Brain pericyte (primary cell): ENCODE data around the gene SSH2.
A peak's percentile ranks its signal among the peaks of the same experiment; 100 is the strongest.
"Not testable (repeated sequence)": the region's sequence is repeated elsewhere in the genome, so short reads cannot be mapped to it uniquely, and the experiment has no call there.

Source experiments
- DNase-seq: peaks from one replicate; pipeline ENCODE4 v3.0.0-alpha.2; 2012; ENCODE audit warnings: low read depth, low spot score

The SSH2 gene

GRCh38 chr17:29880031-29880430 is 50.0 kb downstream of the SSH2 start:
- DNase-seq, result no peak

DNA sequence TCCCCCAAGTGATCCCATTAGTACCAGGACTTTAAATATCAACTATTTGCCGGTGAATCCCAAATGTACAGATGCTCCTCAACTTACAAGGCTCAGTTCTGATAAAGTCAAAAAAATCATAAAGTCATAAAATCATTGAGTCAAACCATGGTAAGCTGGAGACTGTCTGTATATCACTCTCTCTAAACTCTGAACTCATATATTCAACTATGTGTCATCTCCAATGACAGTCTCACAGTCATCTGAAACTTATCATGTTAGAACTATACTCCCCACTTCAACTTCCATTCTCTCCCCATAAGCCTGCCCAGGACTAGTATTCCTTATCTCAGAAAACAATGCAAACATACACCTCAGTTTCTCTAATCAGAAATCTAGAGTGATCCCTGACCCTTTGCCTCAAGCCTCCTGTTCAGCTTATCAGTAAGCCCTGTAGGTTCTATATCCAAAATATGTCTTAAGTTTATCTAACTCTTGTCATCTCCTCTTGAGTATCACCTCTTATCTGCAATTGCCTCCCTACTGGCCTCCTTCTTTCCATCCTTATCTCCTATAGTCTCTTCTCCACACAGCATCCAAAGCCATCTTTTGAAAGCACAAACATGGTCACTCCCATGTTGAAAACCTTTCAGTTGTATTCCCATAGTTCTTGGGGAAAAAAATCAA is 55.0 kb downstream of the SSH2 start:
- DNase-seq, result no peak

- DNase-seq, result not testable (repeated sequence)
These were observed 55.7 kb downstream of the SSH2 start for GRCh38 chr17:29874358-29874757.

- no peak for DNase-seq
These were observed 56.6 kb downstream of the SSH2 start for GRCh38 chr17:29873476-29873875.

DNA sequence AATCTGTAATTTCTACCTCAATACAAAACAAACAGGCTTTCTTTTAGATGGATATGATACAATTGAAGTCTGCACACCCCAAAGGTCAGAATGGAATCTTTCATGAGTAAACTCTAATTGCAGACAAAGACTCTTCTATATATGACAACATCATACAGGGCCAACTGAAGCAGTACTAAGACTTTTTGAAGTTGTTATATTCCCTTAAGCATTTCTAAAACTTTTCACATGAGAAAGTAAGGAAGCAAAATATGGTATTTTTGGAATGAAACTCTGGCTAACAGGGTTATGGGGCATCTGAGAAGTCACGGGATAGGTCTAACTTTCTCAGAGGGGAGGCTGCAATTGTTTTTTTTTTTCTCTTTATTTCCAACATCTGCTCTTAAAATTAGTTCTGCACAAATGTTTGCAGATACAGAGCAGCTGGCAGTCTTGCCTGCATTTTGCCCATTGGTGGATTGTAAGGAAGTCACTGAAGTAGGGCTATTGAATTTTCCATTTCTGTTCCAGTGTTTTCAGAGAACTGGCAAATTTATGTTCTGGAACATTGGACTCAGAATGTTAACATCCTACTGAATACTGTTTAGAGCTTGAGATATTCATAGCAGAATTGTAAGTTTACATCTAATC is 59.1 kb downstream of the SSH2 start:
- peak; percentile 47 for DNase-seq

DNA sequence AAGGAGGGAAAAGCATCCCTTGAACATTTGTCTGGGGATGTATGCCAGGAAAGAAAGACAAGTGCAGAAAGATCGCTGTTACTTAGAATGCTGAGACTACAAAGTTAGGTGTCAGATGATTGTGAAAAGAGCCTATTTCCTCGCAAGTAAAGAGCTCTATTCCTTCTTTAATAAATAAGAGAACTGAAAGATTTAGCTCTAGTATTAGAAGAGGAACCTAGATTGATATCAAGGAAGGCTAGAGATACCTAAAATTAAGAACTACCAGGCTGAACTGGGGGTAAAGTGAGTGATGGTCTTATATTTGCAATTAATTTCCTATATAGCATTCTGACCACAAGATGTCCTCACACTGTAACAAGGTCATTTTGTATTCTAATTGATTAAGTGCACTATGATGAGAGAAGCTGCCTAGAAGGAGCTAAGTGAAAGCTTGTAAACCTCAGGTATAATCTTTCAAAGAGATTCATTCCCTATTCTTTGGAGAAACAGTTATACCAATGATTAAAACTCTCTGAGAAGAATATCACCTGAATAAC is 62.3 kb downstream of the SSH2 start:
- DNase-seq, result no peak

GRCh38 chr17:29866746-29867404 is 63.2 kb downstream of the SSH2 start:
- no peak for DNase-seq

- DNase-seq, result no peak
These were observed 65.4 kb downstream of the SSH2 start for GRCh38 chr17:29864615-29865014.

DNA sequence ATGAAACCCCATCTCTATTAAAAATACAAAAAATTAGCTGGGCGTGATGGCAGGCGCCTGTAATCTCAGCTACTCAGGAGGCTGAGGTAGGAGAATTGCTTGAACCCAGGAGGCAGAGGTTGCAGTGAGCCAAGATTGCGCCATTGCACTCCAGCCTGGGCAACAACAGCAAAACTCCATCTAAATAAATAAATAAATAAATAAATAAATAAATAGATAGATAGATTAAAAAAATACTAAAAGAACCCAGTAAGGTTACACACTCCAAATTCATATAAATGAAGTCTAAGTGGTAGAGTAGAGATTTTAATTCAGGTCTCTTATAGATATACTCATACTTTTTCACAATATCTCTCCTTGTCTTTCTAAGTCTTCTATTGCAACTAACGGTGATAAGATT is 65.9 kb downstream of the SSH2 start:
- not testable (repeated sequence) for DNase-seq

- no peak for DNase-seq
These were observed 67.1 kb downstream of the SSH2 start for GRCh38 chr17:29862951-29863350.

GRCh38 chr17:29862127-29862526 is 67.9 kb downstream of the SSH2 start:
- no peak for DNase-seq

DNA sequence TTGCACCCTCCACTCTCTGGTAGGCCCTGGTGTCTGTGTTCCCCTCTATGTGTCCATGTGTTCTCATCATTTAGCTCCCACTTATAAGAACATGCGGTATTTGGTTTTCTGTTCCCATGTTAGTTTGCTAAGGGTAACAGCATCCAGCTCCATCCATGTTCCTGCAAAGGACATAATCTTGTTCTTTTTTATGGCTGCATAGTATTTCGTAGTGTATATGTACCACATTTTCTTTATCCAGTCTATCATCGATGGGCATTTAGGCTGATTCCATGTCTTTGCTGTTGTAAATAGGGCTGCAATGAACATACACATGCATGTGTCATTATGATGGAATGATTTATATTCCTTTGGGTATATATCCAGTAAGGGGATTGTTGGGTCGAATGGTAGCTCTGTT is 70.6 kb downstream of the SSH2 start:
- not testable (repeated sequence) for DNase-seq

DNA sequence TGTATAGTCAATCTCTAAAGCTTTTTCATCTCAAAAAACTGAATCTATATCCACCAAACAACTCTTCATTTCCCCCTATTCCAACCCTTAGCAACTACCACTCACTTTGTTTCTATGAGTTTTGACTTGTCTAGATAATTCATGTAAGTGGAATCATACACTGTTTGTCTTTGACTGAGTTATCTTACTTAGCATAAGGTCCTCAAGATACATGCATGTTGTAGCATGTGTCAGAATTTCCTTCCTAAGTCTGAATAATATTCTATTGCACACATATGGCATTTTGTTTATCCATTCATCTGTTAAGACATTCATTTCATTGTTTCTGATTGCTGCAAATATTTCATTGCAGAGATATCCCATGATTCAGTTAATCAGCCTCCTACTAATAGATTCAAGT is 72.2 kb downstream of the SSH2 start:
- no peak for DNase-seq

- not testable (repeated sequence) for DNase-seq
These were observed 72.9 kb downstream of the SSH2 start for GRCh38 chr17:29857105-29857504.

DNA sequence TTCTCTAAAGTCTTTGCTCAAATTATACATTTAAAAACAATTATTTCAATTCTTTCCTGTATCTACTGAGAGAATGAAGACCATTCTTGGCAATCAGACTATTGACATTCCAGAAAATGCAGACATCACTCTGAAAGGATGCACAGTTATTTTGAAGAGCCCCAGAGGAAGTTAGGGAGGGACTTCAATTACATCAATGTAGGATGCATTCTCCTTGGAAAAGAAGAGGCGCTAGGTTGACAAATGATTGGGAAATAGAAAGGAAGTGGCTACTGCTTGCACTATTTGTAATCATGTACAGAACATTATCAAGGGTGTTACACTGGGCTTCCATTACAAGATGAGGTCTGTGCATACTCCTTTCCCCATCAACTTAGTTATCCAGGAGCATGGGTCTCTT is 74.3 kb downstream of the SSH2 start:
- DNase-seq, result no peak

- no peak for DNase-seq
These were observed 81.3 kb downstream of the SSH2 start for GRCh38 chr17:29848737-29849136.

DNA sequence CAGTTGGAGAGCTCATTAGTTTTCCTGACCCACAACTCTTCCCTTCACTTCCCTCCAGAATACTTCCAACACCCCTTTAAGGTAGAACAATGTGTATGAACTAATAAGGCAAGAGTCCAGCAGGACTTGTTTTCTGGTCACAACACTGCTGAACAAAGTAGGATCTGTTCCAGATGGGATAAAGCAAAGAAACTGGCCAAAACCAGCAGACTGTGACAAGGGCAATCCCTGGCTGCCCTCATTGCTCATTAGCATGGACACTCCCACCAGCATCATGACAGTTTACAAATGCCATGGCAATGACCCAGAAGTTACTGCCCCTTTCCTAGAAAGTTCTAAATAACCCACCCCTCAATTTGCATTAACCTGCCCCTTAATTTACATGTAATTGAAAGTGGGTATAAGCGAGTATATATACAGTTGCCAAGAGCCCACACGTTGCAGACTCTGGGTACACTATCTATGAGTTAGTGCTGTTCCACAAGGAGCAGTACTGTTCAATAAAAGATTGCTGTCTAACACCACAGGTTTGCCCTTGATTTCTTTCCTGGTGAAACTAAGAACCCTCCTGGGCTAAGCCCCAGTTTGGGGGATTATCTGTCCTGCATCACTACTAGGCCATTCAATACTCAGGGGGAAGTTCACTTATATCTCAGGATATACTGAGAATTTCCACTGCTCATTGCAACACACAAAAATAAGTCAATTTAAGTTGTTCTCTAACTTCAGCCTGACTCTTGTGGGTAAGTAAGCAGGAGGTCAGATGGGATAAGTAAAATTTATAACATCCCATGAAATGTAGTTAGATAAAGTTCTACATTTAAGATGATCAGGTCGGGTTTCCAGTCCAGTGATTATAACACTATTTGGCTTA is 82.3 kb downstream of the SSH2 start:
- DNase-seq, result no peak

DNA sequence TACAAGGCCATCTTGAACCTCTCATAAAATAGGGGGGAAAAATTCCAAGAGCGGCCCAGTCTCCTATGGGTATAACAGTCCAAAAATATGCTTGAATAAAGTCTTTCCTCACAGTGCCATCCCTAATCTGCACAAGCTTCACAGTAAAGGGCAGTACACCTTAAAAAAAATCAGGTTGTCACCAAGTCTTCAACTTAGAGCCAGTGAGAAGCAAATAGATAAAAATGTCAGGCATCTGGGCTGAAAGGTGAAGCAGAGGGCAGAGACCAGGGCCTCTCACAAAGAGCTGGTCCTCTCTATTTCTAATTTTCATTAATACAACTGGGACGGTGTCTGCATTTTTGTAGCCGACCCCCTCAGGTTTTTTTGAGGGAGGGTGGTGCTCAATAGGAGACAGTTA is 82.9 kb downstream of the SSH2 start:
- DNase-seq, result no peak

GRCh38 chr17:29846298-29846697 is 83.7 kb downstream of the SSH2 start:
- no peak for DNase-seq

GRCh38 chr17:29844339-29845048 is 85.5 kb downstream of the SSH2 start:
- no peak for DNase-seq

- no peak for DNase-seq
These were observed 89.1 kb downstream of the SSH2 start for GRCh38 chr17:29840884-29841283.
